ENCODE measurements around the gene TMEM220. TPM values are rescaled to one million over a fixed set of nuclear protein-coding genes. Genes with fewer than 3 reads are reported as not detected.

The TMEM220 gene
- total and polyA plus RNA-seq, 8 donors: 4.9 to 14.1 (median 8.1) TPM; not detected in 2

GRCh38 chr17:10705727-10706126 is 24.1 kb downstream of the TMEM220 start:
- Histone ChIP-seq H3K4me1 (peaks cover 0 to 17% (median 4%) of the 10 kb centered on the region in 4 donors), H3K4me3 (no peak overlapping the region), H3K9me3 (no peaks in the 10 kb centered on the region), H3K27me3 (no peaks in the 10 kb centered on the region), H3K36me3 (peaks cover 32 to 61% (median 60%) of the 10 kb centered on the region in 4 donors), H3K27ac (no peak overlapping the region)
- intact Hi-C loops (cut with DNase I; ENCODE audit: low total_unique reads): no loop called here
- 64 to 84% (median 78%) methylated on average over 5 of the region's 5 CpGs for WGBS, 5 donors
- TF ChIP-seq EP300 (IDR thresholded peaks at IDR 0.05): no peak
- TF ChIP-seq POLR2AphosphoS5 (IDR thresholded peaks at IDR 0.05): no peak
- no peak for TF ChIP-seq POLR2A (IDR thresholded peaks at IDR 0.05)
- TF ChIP-seq CTCF (IDR thresholded peaks at IDR 0.05): no peak
- DNase-seq: no peak

GRCh38 chr17:10702574-10702973 is 27.2 kb downstream of the TMEM220 start:
- TF ChIP-seq POLR2AphosphoS5 (IDR thresholded peaks at IDR 0.05): no peak
- no peak for TF ChIP-seq CTCF (IDR thresholded peaks at IDR 0.05)
- TF ChIP-seq EP300 (IDR thresholded peaks at IDR 0.05): no peak
- TF ChIP-seq POLR2A (IDR thresholded peaks at IDR 0.05): no peak
- peak in 1 of 2 donors; percentile 16 for DNase-seq
- Histone ChIP-seq H3K9me3 (no peaks in the 10 kb centered on the region), H3K27me3 (no peaks in the 10 kb centered on the region), H3K27ac (no peak overlapping the region), H3K4me3 (no peak overlapping the region), H3K36me3 (peaks cover 19 to 30% (median 29%) of the 10 kb centered on the region in 4 donors), H3K4me1 (peaks cover 0 to 38% (median 18%) of the 10 kb centered on the region in 4 donors)
- 33 to 49% (median 40%) methylated on average over 2 of the region's 2 CpGs for WGBS, 5 donors
- intact Hi-C loops (cut with DNase I; ENCODE audit: low total_unique reads): no loop called here

DNA sequence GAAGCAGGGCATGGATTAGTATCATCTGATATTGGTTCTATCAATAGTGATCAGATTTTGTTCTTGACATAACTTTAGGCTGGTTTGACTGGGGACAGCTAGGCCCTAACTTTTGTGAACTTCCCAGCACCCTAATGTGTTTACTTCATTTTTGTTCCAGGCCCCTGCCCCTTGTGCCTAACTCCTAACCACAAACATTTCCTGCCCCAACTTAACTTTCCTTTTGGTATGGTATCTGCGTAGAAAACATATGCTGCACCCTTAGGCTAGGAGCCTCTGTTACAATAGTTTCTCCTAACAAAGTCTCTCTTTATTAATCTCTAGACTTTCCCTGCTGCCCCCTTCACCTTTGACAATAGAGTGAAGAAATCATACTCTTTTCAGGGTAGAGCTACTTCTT is 30.0 kb downstream of the TMEM220 start:
- no peak for DNase-seq
- intact Hi-C loops (cut with DNase I; ENCODE audit: low total_unique reads): no loop called here
- peaks cover under 1 to 10% (median 7%) of the 10 kb centered on the region in 4 donors for H3K36me3 ChIP-seq
- H3K9me3 ChIP-seq: no peaks in the 10 kb centered on the region
- H3K27ac ChIP-seq: no peak overlapping the region
- no peaks in the 10 kb centered on the region for H3K27me3 ChIP-seq
- WGBS, 5 donors: 70 to 86% (median 82%) methylated on average over 1 of the region's 1 CpG
- no peak overlapping the region for H3K4me3 ChIP-seq
- H3K4me1 ChIP-seq: peaks cover 9 to 59% (median 37%) of the 10 kb centered on the region in 4 donors
- TF ChIP-seq POLR2A (IDR thresholded peaks at IDR 0.05): no peak
- no peak for TF ChIP-seq CTCF (IDR thresholded peaks at IDR 0.05)
- no peak for TF ChIP-seq EP300 (IDR thresholded peaks at IDR 0.05)
- no peak for TF ChIP-seq POLR2AphosphoS5 (IDR thresholded peaks at IDR 0.05)

GRCh38 chr17:10698096-10698818 is 31.6 kb downstream of the TMEM220 start:
- peak in 1 of 2 donors; percentile 22 for DNase-seq
- intact Hi-C loops (cut with DNase I; ENCODE audit: low total_unique reads): no loop called here
- no peaks in the 10 kb centered on the region for H3K9me3 ChIP-seq
- H3K27me3 ChIP-seq: no peaks in the 10 kb centered on the region
- H3K27ac ChIP-seq: peak overlapping the region in 4 of 5 donors; percentile 94 to 98 (median 96)
- TF ChIP-seq CTCF (IDR thresholded peaks at IDR 0.05) (no peak), EP300 (IDR thresholded peaks at IDR 0.05) (no peak), POLR2AphosphoS5 (IDR thresholded peaks at IDR 0.05) (no peak)
- peaks cover under 1 to 23% (median 21%) of the 10 kb centered on the region in 4 donors for H3K36me3 ChIP-seq
- WGBS, 5 donors: 5 to 10% (median 8%) methylated on average over 18 of the region's 18 CpGs
- peak overlapping the region; percentile 94 to 100 (median 96) for H3K4me3 ChIP-seq
- H3K4me1 ChIP-seq: peaks cover 9 to 61% (median 37%) of the 10 kb centered on the region in 4 donors

All from stomach (tissue), 9 donors.